Fibroblast of mammary gland (primary cell): ENCODE data around the gene AMOTL2.

Experiments
- DNase-seq: peaks from one replicate; pipeline ENCODE4 v3.0.0-alpha.2; 2010; ENCODE audit warnings: low read depth
- H3K4me3 ChIP-seq: 2 replicates; pipeline ENCODE4 v1.5.1; 2011; ENCODE audit warnings: low read depth, mild to moderate bottlenecking, low read length, moderate library complexity; ENCODE audit not compliant: control insufficient read depth
- TF ChIP-seq, protein P1 (sequence below): conservative IDR thresholded peaks from 2 replicates; pipeline ENCODE4 v1.5.1; 2011; ENCODE audit warnings: low read depth, low read length, inconsistent platforms; ENCODE audit not compliant: control insufficient read depth, insufficient read depth

AMOTL2 gene

DNA sequence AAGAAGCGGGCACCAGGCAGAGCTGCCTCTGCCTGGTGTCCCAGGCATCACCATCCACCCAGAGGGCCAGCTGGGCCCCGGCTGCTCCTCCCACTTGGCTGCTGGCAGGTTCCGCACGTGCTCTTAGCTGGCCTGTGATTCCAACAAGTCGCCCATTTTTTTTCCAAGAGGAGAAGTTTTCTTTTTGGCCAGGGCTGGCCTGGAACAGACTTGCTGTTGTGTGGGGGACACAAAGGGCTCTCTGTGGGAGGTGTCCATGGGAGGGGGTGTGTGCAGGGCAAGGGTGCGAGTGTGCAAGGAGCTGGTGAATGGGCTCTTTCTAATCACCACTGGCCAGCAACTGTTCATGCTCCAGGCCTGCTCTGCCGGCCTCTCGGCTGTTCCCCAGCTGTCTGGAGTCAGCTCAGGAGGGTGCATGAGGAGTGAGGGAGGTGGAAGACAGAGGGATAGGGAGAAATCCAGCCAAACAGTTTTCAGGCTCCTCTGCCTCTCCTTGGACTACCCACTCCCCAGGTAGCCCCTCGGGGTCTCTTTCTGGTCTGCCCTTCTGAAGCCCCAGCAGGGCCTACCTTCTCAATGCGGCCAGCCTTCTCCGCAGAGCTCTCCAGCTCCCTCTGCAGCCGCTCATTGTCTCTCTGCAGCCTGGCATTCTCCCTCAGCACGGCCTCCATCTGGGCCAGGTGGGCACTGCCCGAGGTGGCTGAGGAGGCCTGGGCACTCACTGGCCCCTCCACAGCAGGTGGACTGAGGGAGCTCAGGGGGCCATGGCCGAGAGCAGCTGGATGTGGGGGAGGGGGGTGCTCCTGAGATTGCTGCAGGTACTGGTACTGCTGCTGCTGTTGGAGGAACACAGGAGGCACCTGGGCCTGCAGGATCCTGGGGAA, 7.1 kb downstream of the AMOTL2 start:
- no peak overlapping the region for H3K4me3 ChIP-seq
- TF ChIP-seq, protein P1, sequence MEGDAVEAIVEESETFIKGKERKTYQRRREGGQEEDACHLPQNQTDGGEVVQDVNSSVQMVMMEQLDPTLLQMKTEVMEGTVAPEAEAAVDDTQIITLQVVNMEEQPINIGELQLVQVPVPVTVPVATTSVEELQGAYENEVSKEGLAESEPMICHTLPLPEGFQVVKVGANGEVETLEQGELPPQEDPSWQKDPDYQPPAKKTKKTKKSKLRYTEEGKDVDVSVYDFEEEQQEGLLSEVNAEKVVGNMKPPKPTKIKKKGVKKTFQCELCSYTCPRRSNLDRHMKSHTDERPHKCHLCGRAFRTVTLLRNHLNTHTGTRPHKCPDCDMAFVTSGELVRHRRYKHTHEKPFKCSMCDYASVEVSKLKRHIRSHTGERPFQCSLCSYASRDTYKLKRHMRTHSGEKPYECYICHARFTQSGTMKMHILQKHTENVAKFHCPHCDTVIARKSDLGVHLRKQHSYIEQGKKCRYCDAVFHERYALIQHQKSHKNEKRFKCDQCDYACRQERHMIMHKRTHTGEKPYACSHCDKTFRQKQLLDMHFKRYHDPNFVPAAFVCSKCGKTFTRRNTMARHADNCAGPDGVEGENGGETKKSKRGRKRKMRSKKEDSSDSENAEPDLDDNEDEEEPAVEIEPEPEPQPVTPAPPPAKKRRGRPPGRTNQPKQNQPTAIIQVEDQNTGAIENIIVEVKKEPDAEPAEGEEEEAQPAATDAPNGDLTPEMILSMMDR, result no peak
- DNase-seq, result no peak

DNA sequence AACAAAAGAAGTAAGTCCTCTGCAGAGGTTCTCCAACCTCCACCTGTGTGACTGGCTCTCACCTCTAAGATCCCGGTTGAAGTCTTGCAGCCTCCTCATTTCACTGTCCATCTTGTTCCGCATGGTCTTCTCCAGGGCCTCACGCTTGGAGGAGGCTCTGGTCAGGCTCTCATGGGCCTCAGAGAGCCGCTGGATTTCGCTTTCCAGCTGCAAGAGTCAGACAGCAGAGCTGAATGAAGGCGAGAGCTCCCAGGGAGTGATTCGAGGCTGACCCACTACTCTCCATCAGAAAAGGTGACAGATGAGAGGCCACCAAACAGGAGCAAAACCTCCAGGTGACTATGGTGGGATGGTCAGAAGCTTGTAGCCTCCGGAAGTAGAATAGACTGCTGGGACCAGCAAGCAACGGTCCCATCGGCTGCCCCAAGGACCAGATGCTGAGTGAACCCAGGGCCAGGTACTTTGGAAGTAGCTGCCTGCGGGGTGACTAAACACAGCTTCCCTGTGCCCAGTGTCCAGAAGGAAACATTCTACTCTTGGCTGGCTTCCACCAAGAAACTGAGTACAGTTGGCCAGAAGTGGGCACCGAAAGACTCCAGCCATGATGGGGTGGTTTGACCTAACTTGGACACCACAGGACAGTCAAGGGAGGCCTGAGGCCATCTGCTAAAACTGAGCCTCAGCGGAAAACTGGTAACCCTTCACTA, 7.9 kb downstream of the AMOTL2 start:
- H3K4me3 ChIP-seq, result no peak overlapping the region
- TF ChIP-seq, protein P1, result no peak
- no peak for DNase-seq

DNA sequence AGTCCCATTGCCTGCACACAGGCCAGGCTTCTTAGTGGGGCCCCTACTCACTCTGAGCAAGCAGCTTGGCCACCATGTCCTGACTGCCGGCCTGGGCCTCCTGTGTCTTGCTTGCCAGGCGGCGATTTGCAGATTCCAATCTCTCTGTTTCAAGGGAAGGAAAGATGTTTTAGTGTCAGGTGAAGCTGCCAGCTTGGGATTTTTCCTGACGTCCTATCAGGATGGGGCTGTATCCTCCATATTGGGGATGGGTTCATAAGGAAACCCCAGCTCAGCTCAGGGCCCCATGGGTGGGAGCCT, 8.5 kb downstream of the AMOTL2 start:
- no peak overlapping the region for H3K4me3 ChIP-seq
- TF ChIP-seq, protein P1, result no peak
- no peak for DNase-seq

DNA sequence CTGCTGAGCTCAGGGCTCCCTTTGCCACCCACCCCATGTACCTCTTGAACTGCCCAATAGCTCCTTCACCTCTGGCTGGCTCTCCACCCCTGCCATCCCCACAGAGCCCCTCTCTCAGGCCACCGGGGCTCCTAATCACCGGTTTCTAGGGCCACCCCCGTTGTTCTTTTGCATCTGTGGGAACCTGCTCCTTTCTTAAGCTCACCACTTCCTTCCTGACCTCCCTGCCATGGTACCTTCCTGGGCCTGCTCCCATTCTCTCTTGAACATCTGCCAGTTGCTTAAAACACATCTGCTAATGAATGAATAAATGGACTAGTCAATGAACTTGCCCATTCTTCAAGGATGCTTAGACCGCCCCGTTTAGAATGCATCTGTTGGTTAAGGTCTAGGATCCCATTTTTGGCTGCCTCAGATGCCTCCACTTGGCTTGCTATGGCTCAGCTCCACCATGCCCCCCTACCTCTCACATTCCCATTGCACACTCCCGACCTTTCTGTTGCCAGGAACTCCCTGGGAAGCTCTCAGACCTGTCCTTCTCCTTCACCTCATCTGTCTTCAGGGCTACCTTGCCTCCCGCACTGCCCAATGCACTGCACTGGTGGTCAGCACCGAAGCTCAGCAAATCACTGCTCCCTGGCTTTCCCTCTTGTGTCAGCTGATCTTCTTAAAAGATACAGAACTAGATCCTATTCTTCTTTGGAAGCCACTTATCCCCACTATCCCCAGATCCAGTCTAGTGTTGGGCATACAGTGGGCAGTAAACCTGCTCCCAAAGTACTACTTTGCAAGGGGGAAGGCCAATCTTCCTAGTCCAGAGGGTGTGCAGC, 9.1 kb downstream of the AMOTL2 start:
- H3K4me3 ChIP-seq, result no peak overlapping the region
- peak; percentile 54 for DNase-seq
- TF ChIP-seq, protein P1, result no peak

DNA sequence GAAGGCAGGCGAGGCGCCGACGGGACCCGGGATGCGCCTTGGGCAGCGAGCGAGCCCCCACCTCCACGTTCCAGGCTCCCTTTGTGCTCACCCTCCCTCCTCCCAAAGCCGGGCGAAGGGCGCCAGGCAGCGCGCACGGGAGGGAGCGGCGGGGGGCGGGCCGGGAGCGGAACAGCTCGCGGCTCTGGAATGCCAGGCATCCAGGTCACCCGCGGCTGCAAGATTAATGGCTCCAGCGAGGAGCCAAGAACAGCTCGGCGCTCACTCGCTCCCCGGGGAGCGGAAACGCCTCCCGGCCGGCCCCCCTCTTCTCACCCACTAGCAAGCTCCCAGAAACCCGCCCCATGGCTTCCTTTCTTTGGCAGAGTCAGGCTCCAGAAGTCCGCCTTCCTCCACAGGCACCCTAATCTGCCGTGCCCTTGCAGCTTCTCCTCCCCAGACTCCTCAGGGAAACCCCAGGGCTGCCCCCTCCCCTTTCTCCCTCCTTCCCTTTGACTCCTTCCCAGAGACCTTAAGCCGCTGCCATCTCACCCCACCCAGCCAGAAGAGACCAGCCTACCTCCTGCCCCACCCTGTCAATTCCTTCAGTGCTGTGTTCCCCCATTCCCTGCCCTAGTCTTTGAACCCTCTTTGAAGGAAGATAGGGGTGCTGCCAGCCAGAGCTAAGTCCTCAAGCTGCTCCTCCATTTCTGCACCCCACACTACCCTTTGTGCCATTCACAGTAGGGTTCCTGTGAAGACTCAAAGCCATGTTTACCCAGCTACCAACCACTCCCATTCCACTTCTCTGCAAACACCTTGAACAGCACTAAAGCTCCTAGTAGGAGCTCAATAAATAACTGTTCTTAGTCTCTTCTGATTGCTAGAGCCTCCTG, 9.9 kb downstream of the AMOTL2 start:
- TF ChIP-seq, protein P1, result no peak
- H3K4me3 ChIP-seq, result no peak overlapping the region
- DNase-seq, result peak; percentile 95

DNA sequence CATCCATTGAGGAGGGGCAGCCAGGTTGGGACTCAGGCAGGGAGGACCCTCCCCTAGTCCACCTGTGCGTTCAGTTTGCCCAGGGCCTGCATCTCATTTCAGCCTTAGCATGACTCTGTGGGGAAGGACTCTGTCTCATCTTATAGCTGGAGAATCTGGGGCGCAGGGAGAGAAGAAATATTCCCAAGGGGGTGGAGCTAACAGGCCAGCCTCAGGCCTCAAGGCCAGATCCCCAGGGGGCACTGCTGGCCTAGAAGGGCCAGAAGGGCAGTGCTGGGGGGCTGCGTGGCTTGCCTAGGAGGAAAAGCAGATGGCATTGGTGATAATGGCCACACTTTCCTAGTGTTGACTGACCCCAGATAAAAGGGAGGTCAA, 10.9 kb downstream of the AMOTL2 start:
- H3K4me3 ChIP-seq, result no peak overlapping the region
- no peak for DNase-seq
- TF ChIP-seq, protein P1, result no peak
